ENCODE results near the gene PSMD8. TPM values are rescaled to one million over a fixed set of nuclear protein-coding genes. Genes with fewer than 3 reads are reported as not detected.

Gene PSMD8
- total RNA-seq, 1 donor from 2014 or later = 215 TPM

- Mint-ChIP-seq H3K36me3 (ENCODE audit: low read depth, unreplicated experiment) (peaks cover 3% of the 10 kb centered on the region), H3K27me3 (ENCODE audit: low read depth, unreplicated experiment) (peaks cover 27% of the 10 kb centered on the region), H3K4me3 (ENCODE audit: unreplicated experiment) (no peak overlapping the region), H3K9me3 (ENCODE audit: unreplicated experiment) (peaks cover 2% of the 10 kb centered on the region), H3K4me1 (ENCODE audit: low read depth, unreplicated experiment) (no peaks in the 10 kb centered on the region), H3K27ac (ENCODE audit: unreplicated experiment) (no peak overlapping the region)
- Histone ChIP-seq H3K4me2 (ENCODE audit: low read length) (no peak overlapping the region), H3K27me3 (ENCODE audit: insufficient read depth, low read length) (peaks cover 8% of the 10 kb centered on the region), H3K79me2 (ENCODE audit: insufficient read depth, low read length) (no peaks in the 10 kb centered on the region), H3K4me1 (ENCODE audit: insufficient read depth, low read length) (no peaks in the 10 kb centered on the region), H4K20me1 (ENCODE audit: insufficient read depth, low read length) (no peaks in the 10 kb centered on the region), H3K4me3 (ENCODE audit: insufficient read depth, low read depth, low read length) (no peak overlapping the region), H3K9me3 (ENCODE audit: insufficient read depth, low read depth, low read length) (no peaks in the 10 kb centered on the region), H3K36me3 (ENCODE audit: insufficient read depth, low read length) (no peaks in the 10 kb centered on the region), H3K27ac (ENCODE audit: low read depth, low read length) (no peak overlapping the region), H2AFZ (ENCODE audit: low read depth, low read length) (no peak overlapping the region), H3K9ac (ENCODE audit: low read length) (no peak overlapping the region)
- DNase-seq (ENCODE audit: low read depth) (no peak), FAIRE-seq (no peak)
- TF ChIP-seq CTCF (IDR thresholded peaks at IDR 0.05; ENCODE audit: insufficient read depth, low read depth, low read length) (no peak), EZH2 (IDR thresholded peaks at IDR 0.05; ENCODE audit: insufficient read depth, low read length) (no peak)
Observed at GRCh38 chr19:38351865-38352395, 22.4 kb upstream of the PSMD8 start.

- no peak for FAIRE-seq
- Mint-ChIP-seq H3K27me3 (ENCODE audit: low read depth, unreplicated experiment) (peaks cover 28% of the 10 kb centered on the region), H3K4me1 (ENCODE audit: low read depth, unreplicated experiment) (no peaks in the 10 kb centered on the region), H3K27ac (ENCODE audit: unreplicated experiment) (no peak overlapping the region), H3K36me3 (ENCODE audit: low read depth, unreplicated experiment) (peaks cover 3% of the 10 kb centered on the region), H3K9me3 (ENCODE audit: unreplicated experiment) (peaks cover 2% of the 10 kb centered on the region), H3K4me3 (ENCODE audit: unreplicated experiment) (no peak overlapping the region)
- no peaks in the 10 kb centered on the region for H3K36me3 ChIP-seq (ENCODE audit: insufficient read depth, low read length)
- H3K9ac ChIP-seq (ENCODE audit: low read length) = no peak overlapping the region
- peaks cover 8% of the 10 kb centered on the region for H3K27me3 ChIP-seq (ENCODE audit: insufficient read depth, low read length)
- no peaks in the 10 kb centered on the region for H3K79me2 ChIP-seq (ENCODE audit: insufficient read depth, low read length)
- no peak overlapping the region for H3K4me3 ChIP-seq (ENCODE audit: insufficient read depth, low read depth, low read length)
- DNase-seq (ENCODE audit: low read depth) = no peak
- no peak overlapping the region for H3K4me2 ChIP-seq (ENCODE audit: low read length)
- H3K9me3 ChIP-seq (ENCODE audit: insufficient read depth, low read depth, low read length) = no peaks in the 10 kb centered on the region
- no peak overlapping the region for H2AFZ ChIP-seq (ENCODE audit: low read depth, low read length)
- H3K27ac ChIP-seq (ENCODE audit: low read depth, low read length) = no peak overlapping the region
- no peaks in the 10 kb centered on the region for H3K4me1 ChIP-seq (ENCODE audit: insufficient read depth, low read length)
- no peak for TF ChIP-seq EZH2 (IDR thresholded peaks at IDR 0.05; ENCODE audit: insufficient read depth, low read length)
- no peak for TF ChIP-seq CTCF (IDR thresholded peaks at IDR 0.05; ENCODE audit: insufficient read depth, low read depth, low read length)
- H4K20me1 ChIP-seq (ENCODE audit: insufficient read depth, low read length) = no peaks in the 10 kb centered on the region
Observed at GRCh38 chr19:38352611-38353010, 21.8 kb upstream of the PSMD8 start.

Data from astrocyte (in vitro differentiated cells and primary cell).